H54 (cell line): ENCODE data around the gene NPHS2.
"Not testable (repeated sequence)": the region's sequence is repeated elsewhere in the genome, so short reads cannot be mapped to it uniquely, and the experiment has no call there.

Experiments
- DNase-seq: peaks from one replicate; pipeline ENCODE4 v3.0.0; 2011; ENCODE audit warnings: low spot score, mixed read lengths; ENCODE audit not compliant: insufficient read length
- FAIRE-seq: peaks from 3 replicates; lab custom pipeline; 2011; peaks lifted over from hg19 to GRCh38; lab: Jason Lieb, UNC
- POLR2A ChIP-seq: IDR thresholded peaks from 2 replicates; pipeline ENCODE4 v1.6.1; 2011; ENCODE audit warnings: low read depth, mild to moderate bottlenecking, low read length

The NPHS2 gene

GRCh38 chr1:179583771-179584320 lies 8.1 kb upstream of the NPHS2 start:
- no peak for TF ChIP-seq POLR2A
- no peak for DNase-seq
- no peak for FAIRE-seq

DNA sequence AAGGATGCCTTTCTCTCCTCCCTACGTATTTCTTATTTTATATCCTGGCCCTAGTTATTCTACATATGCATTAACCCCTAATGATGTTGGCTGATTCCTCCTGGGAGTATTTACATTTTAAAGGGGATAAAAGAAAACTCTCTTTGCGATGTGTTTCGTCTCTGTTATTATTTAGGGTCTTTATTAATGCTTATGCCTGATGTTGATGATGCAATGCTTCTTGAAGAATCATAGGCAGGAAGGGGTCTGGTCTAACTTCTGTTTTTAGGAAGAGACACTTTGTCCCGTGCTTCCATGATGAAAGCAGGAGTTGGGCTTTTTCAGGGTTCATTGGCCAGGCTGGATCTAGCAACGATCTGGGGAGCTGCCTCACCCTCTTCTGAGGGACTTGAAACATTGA lies 761 bp upstream of the NPHS2 start:
- TF ChIP-seq POLR2A: no peak
- no peak for DNase-seq
- no peak for FAIRE-seq

DNA sequence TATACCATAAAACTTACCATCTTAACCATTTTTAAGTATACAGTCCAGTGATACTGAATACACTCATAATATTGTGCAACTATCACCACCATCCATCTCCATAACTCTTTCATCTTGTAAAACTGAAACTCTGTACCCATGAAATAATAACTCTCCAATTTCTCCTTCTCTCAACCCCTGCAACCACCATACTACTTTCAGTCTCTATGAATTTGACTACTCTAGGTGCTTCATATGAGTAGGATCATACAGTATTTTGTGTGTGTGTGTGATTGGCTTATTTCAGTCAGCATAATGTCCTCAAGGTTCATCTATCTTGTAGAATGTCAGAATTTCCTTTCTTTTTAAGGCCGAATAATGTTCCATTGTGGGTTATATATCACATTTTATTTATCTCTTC lies 17.7 kb downstream of the NPHS2 start:
- TF ChIP-seq POLR2A: no peak
- DNase-seq (no peak), FAIRE-seq (no peak)

- TF ChIP-seq POLR2A: no peak
- no peak for FAIRE-seq
- no peak for DNase-seq
Observed at GRCh38 chr1:179554427-179554826, 21.3 kb downstream of the NPHS2 start.

- DNase-seq (peak; percentile 14), FAIRE-seq (peak; percentile 60)
- no peak for TF ChIP-seq POLR2A
Observed at GRCh38 chr1:179550746-179551682, 24.7 kb downstream of the NPHS2 start.

GRCh38 chr1:179549368-179549700 lies 26.4 kb downstream of the NPHS2 start:
- TF ChIP-seq POLR2A: no peak
- FAIRE-seq: no peak
- no peak for DNase-seq

- no peak for FAIRE-seq
- TF ChIP-seq POLR2A: no peak
- DNase-seq: no peak
Observed at GRCh38 chr1:179548666-179549367, 26.9 kb downstream of the NPHS2 start.

GRCh38 chr1:179547021-179547535 lies 28.7 kb downstream of the NPHS2 start:
- no peak for TF ChIP-seq POLR2A
- DNase-seq (no peak), FAIRE-seq (no peak)

DNA sequence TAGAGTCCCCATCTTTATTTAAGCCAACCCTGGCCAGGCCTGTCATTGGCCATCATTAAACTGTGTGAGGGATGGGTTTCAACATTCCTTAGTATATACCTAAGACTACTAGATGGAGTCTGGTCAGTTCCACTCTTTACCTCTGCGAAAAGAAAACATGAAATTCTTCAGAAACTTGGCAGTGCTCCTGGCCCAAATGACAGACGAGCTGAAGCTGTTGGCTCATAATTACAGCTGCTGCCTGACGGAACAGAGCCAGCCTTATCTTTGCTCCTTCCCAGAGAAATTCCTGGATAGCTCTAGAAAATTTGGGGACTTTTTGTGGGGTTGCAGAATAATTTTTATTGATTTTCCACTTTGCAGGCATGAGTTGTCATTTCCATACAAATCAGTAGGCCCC lies 30.4 kb downstream of the NPHS2 start:
- FAIRE-seq: no peak

GRCh38 chr1:179541774-179542173 lies 34.0 kb downstream of the NPHS2 start:
- DNase-seq (no peak), FAIRE-seq (no peak)
- TF ChIP-seq POLR2A: no peak

More for the DNA sequence above, 30.4 kb downstream of the NPHS2 start:
- DNase-seq: no peak
- TF ChIP-seq POLR2A: no peak

GRCh38 chr1:179530352-179530751 lies 45.4 kb downstream of the NPHS2 start:
- FAIRE-seq (no peak), DNase-seq (no peak)
- TF ChIP-seq POLR2A: no peak

GRCh38 chr1:179529482-179530195 lies 46.1 kb downstream of the NPHS2 start:
- DNase-seq (no peak), FAIRE-seq (no peak)
- no peak for TF ChIP-seq POLR2A

DNA sequence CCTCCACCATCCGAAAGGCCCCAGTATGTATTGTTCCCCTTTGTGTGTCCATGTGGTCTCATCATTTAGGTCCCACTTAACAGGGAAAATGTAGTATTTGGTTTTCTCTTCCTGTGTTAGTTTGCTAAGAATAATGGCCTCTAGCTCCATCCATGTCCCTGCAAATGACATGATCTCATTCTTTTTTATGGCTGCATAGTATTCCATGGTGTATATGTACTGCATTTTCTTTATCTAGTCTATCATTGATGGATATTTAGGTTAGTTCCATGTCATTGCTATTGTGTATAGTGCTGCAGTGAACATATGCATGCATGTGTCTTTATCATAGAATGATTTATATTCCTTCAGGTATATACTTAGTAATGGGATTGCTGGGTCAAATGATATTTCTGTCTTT lies 57.2 kb downstream of the NPHS2 start:
- FAIRE-seq, DNase-seq: not testable (repeated sequence)
